ENCODE data around the gene USP13.
A peak's percentile ranks its signal among the peaks of the same experiment; 100 is the strongest.
"Not testable (repeated sequence)": the region's sequence is repeated elsewhere in the genome, so short reads cannot be mapped to it uniquely, and the experiment has no call there.

USP13 gene

DNA sequence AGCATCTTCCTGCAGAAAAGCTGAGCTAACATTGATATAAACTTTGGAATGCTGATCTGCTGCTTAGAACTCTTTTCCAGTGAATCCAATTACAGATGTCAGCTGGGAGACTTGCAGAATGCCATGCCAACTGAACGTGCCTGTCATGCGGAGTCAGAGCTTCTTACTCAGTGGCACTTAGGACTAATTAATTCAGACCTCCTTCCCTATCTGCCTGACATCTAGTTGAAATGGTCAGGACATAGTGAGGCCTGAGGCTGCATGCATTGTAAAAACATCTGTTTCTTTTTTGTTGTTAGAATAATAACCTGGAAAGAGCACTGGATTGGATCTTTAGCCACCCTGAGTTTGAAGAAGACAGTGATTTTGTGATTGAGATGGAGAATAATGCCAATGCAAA lies 112.6 kb downstream of the USP13 start:
- Mint-ChIP-seq H3K9me3 (ENCODE audit: low read depth) (no peaks in the 10 kb centered on the region), H3K27ac (no peak overlapping the region), H3K36me3 (peaks cover 29% of the 10 kb centered on the region), H3K4me1 (ENCODE audit: low read depth) (no peaks in the 10 kb centered on the region), H3K4me3 (no peak overlapping the region), H3K27me3 (no peaks in the 10 kb centered on the region)

DNA sequence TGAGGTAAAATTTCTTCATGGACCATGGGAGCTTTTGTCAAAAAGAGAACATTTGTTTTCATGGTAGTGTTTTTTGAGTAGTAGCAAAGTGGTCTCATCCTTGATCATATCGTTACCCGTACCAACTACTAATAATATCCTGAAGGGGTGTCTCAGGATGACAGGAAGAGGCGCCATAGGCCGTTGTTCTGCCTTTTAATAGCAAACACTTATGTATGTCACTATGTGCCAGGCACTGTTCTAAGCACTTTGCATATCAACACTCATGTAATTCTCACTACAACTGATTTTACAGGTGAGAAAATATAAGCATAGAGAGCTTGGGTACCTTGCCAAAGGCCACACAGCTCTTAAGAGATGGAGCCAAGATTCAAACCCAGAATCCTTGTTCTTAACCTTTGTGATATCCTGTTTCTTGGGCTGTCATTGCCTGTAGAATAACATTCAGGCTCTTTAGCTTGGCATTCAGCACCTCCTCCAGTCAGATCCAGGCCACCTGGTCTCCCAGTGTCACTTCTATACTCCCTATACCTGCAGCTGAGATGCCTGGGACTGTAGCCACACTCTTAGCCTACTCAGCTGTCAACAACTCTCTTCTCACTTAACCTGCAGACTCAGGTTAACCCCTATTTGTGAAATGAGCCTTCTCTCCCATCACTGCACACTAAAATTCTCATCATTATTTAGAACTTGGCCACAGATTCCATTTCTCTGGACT lies 113.7 kb downstream of the USP13 start:
- no peaks in the 10 kb centered on the region for H3K4me1 Mint-ChIP-seq (ENCODE audit: low read depth)
- no peaks in the 10 kb centered on the region for H3K27me3 Mint-ChIP-seq
- peaks cover 25% of the 10 kb centered on the region for H3K36me3 Mint-ChIP-seq
- no peaks in the 10 kb centered on the region for H3K9me3 Mint-ChIP-seq (ENCODE audit: low read depth)
- no peak overlapping the region for H3K4me3 Mint-ChIP-seq
- no peak overlapping the region for H3K27ac Mint-ChIP-seq

DNA sequence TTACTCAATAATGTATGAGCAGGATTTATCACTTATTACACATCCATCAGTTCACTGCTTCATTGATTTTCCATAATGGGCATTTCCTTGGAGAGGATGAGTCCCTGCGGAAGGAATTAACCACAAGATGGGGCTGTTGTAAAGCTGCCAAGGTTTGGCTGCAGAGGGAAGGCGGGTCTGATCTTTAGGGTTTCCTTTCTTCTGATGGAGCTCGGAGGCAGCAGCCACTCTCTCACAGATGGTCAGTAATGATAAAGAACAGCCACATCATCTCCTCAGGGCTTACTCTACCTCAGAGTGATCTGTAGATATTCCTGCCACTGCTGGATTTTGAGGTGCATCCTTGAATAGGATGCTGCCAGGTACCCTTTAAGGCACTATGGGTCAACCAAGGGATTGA lies 115.2 kb downstream of the USP13 start:
- H3K27me3 Mint-ChIP-seq = no peaks in the 10 kb centered on the region
- no peak overlapping the region for H3K27ac Mint-ChIP-seq

DNA sequence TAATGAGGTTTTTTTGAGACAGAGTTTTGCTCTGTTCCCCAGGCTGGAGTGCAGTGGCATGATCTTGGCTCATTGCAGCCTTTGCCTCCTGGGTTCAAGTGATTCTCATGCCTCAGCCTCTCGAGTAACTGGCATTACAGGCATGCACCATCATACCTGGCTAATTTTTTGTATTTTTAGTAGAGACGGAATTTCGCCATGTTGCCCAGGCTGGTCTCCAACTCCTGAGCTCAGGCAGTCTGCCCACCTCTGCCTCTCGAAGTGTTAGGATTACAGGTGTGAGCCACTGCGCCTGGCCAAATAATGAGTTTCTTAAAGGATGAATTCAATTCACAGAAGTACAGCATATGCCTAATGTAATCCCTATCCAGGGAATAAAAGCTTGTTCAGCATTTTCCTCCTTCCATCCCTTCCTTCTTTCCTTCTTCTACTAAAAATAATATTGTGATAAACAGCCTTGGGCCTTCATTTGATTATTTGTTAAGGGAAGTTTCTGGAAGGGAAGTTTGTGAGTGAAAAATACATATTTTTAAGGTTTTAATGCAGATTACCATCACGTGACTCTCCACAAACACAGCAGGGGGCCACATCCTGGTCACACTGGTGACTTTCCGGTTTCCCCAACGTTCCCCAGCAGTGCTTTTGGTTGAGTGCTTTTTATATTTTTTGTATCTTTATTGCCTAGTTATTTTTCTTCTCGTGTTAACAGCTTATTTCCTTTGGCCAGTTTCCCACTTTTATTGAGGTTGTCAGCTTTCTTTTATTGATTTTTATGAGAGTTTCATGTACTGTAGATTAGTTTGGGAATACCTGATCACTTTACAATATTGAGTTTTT lies 116.8 kb downstream of the USP13 start:
- no peaks in the 10 kb centered on the region for H3K4me1 Mint-ChIP-seq (ENCODE audit: low read depth)
- no peaks in the 10 kb centered on the region for H3K9me3 Mint-ChIP-seq (ENCODE audit: low read depth)
- peaks cover 33% of the 10 kb centered on the region for H3K36me3 Mint-ChIP-seq
- H3K4me3 Mint-ChIP-seq = no peak overlapping the region
- no peaks in the 10 kb centered on the region for H3K27me3 Mint-ChIP-seq
- no peak overlapping the region for H3K27ac Mint-ChIP-seq

More for the DNA sequence above, 115.2 kb downstream of the USP13 start:
- no peaks in the 10 kb centered on the region for H3K4me1 Mint-ChIP-seq (ENCODE audit: low read depth)
- no peaks in the 10 kb centered on the region for H3K9me3 Mint-ChIP-seq (ENCODE audit: low read depth)
- peaks cover 25% of the 10 kb centered on the region for H3K36me3 Mint-ChIP-seq
- no peak overlapping the region for H3K4me3 Mint-ChIP-seq

DNA sequence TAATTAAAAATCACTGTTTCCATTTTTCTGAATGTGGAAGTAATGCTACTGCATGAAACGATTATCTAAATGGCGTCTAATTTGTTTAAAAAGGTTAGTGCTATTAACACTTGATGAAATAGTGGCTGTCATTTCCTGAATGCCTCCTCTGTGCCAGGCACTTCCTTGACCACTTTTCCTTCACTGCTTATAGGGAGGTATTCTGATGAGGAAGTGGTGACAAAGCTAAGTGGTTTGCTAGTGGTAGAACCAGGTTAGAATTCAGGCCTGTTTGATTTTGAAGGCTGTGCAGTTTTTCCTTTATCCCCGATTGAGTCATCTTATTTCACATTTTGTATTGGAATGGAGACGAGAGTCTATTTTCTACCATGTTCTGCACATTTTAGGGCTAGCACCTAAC lies 119.0 kb downstream of the USP13 start:
- Mint-ChIP-seq H3K4me1 (ENCODE audit: low read depth) (no peaks in the 10 kb centered on the region), H3K27me3 (no peaks in the 10 kb centered on the region), H3K4me3 (no peak overlapping the region), H3K9me3 (ENCODE audit: low read depth) (no peaks in the 10 kb centered on the region), H3K27ac (no peak overlapping the region), H3K36me3 (peaks cover 28% of the 10 kb centered on the region)

DNA sequence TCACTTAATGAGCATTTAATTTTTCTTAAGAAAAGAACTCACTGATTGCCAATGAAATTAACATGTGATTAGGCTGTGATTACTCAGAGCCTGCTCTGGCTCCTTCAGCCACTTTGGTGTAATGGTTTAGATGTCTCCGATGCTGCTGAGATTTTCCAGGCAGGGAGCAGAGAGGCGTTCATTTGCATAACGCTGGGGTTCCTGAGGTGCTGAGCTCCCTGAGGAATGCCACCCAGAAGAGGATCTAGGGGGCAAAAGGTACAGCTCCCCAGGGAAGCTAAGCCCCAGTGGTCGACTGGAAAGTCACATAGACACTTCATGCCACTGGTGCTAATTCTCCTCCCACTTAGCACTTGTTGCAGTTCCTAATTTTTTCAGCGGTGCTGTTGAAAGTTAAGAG lies 119.5 kb downstream of the USP13 start:
- H3K9me3 Mint-ChIP-seq (ENCODE audit: low read depth) = no peaks in the 10 kb centered on the region
- no peak overlapping the region for H3K27ac Mint-ChIP-seq
- peaks cover 25% of the 10 kb centered on the region for H3K36me3 Mint-ChIP-seq
- H3K27me3 Mint-ChIP-seq = no peaks in the 10 kb centered on the region
- no peak overlapping the region for H3K4me3 Mint-ChIP-seq
- no peaks in the 10 kb centered on the region for H3K4me1 Mint-ChIP-seq (ENCODE audit: low read depth)

DNA sequence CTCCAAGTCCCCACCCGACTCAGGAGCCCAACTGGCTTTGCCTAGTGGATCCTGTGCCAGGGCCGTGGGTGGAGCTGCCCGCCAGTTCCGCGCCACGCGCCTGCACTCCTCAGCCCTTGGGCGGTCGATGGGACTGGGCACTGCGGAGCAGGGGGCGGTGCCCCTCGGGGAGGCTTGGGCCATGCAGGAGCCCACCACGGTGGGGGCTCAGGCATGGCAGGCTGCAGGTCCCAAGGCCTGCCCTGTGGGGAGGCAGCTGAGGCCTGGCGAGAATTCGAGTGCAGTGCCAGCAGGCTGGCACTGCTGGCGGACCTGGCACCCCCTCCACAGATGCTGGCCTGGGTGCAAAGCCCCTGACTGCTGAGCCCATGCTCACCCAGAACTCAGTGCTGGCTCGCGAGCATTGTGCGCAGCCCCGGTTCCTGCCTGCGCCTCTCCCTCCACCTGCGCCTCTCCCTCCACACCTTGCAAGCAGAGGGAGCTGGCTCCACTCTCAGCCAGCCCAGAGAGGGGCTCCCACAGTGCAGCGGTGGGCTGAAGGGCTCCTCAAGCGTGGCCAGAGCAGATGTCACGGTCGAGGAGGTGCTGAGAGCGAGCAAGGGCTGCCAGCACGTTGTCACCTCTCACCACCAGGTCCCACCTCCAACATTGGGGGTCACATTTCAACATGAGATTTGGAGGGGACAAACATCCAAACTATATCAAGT lies 122.7 kb downstream of the USP13 start:
- peaks cover 39% of the 10 kb centered on the region for H3K36me3 Mint-ChIP-seq
- H3K27ac Mint-ChIP-seq = no peak overlapping the region
- H3K9me3 Mint-ChIP-seq (ENCODE audit: low read depth) = peaks cover 5% of the 10 kb centered on the region
- no peak overlapping the region for H3K4me3 Mint-ChIP-seq
- H3K4me1 Mint-ChIP-seq (ENCODE audit: low read depth) = no peaks in the 10 kb centered on the region
- no peaks in the 10 kb centered on the region for H3K27me3 Mint-ChIP-seq

DNA sequence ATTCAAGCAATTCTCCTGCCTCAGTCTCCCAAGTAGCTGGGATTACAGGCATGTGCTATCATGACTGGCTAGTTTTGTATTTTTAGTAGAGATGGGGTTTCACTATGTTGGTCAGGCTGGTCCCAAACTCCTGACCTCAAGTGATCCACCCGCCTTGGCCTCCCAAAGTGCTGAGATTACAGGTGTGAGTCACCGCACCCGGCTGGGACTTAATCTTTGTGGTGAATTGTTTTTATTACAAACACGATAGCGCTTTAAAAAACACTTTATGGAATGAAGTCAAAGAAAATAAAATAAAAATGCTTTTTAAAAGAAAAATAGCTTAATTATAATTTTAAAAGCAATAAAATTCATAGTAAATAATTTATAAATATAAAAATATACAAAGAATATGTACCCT lies 130.0 kb downstream of the USP13 start:
- H3K27ac Mint-ChIP-seq; H3K4me3 Mint-ChIP-seq; H3K27me3 Mint-ChIP-seq; H3K9me3 Mint-ChIP-seq (ENCODE audit: low read depth); H3K4me1 Mint-ChIP-seq (ENCODE audit: low read depth): not testable (repeated sequence)
- peaks cover 39% of the 10 kb centered on the region for H3K36me3 Mint-ChIP-seq

DNA sequence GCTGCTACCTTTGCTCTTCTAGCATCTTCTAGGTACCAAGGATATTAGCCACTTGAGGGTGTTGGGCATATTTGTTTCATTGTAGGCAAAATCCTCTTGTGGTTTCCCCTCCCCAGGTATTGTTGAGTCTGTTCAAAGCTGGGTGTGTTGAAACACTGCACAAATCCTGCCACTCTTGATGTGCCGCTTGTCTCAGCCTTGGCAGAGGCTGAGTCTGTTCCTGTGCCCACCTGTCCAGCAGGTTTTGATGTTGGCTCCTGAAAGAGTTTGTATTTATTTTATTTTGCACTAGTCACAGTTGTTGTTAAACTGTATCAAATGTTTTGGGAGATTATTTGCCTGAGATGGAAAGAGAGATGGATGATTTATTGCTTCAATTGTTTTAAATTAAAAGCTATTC lies 136.2 kb downstream of the USP13 start:
- no peak overlapping the region for H3K4me3 Mint-ChIP-seq
- no peaks in the 10 kb centered on the region for H3K4me1 Mint-ChIP-seq (ENCODE audit: low read depth)
- no peaks in the 10 kb centered on the region for H3K27me3 Mint-ChIP-seq
- peaks cover 12% of the 10 kb centered on the region for H3K36me3 Mint-ChIP-seq
- no peaks in the 10 kb centered on the region for H3K9me3 Mint-ChIP-seq (ENCODE audit: low read depth)
- H3K27ac Mint-ChIP-seq = no peak overlapping the region

DNA sequence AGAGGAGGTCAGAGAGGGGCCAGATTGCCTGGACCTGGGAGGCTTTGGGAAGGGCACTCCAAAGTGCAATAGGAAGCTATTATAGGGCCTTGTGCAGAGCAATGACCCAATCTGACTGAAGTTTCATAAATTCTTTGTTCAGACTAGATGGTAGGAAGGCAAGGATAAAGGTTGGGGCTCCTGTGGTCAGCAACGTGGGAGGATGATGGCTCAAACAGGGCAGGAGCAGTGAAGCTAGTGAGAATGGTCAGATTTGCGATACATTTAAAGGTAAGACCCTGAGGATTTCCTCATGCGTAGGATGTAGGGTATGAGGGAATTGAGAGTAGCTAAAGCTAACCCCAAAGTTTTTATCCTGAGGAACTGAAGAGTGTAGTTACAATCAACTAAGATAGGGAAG lies 139.0 kb downstream of the USP13 start:
- peaks cover 3% of the 10 kb centered on the region for H3K36me3 Mint-ChIP-seq
- H3K27ac Mint-ChIP-seq = no peak overlapping the region
- H3K9me3 Mint-ChIP-seq (ENCODE audit: low read depth) = no peaks in the 10 kb centered on the region
- no peaks in the 10 kb centered on the region for H3K27me3 Mint-ChIP-seq
- H3K4me3 Mint-ChIP-seq = no peak overlapping the region
- no peaks in the 10 kb centered on the region for H3K4me1 Mint-ChIP-seq (ENCODE audit: low read depth)

DNA sequence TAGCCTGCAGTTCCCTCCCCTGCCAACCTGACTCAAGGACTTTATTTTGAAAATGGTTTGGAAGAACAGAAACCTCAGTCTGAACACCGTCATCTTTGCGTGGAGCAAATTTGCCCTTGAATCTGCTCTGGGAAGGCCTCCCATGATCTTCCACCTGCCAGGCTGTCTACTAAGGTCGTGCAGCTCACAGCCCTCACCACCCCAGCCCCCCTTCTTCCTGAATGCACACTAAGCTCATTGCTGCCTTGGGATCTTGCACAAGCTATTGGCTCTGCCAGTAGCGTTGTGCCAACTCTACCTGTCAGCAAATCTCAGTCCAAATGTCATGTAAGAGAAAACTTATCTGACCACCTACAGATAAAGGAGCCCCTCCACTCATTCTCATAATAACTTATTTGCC lies 141.5 kb downstream of the USP13 start:
- peak overlapping the region; percentile 46 for H3K27ac Mint-ChIP-seq
- no peaks in the 10 kb centered on the region for H3K9me3 Mint-ChIP-seq (ENCODE audit: low read depth)
- H3K4me3 Mint-ChIP-seq = no peak overlapping the region
- no peaks in the 10 kb centered on the region for H3K36me3 Mint-ChIP-seq
- no peaks in the 10 kb centered on the region for H3K27me3 Mint-ChIP-seq
- no peaks in the 10 kb centered on the region for H3K4me1 Mint-ChIP-seq (ENCODE audit: low read depth)

DNA sequence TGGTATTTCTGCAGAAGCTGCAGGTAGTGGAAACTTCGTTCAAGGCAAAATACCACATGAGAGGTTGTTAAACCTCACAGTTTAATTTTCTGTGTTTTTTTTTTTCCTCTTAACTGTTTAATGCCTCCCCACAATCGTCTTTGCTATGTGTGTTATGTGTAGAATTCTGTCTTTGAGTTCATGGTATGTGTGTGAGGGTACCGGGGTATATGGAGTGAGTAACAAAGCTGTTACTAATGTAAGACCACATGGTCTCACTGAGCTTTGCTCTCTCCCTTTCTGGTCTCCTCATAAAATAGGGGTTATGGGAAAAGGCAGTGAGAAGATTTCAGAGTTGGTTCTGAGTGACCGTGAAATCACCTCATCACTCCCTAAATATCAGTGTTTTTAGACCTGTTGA lies 143.6 kb downstream of the USP13 start:
- Mint-ChIP-seq H3K9me3 (ENCODE audit: low read depth) (no peaks in the 10 kb centered on the region), H3K27ac (no peak overlapping the region), H3K4me3 (no peak overlapping the region), H3K36me3 (no peaks in the 10 kb centered on the region), H3K4me1 (ENCODE audit: low read depth) (no peaks in the 10 kb centered on the region), H3K27me3 (peaks cover 2% of the 10 kb centered on the region)

DNA sequence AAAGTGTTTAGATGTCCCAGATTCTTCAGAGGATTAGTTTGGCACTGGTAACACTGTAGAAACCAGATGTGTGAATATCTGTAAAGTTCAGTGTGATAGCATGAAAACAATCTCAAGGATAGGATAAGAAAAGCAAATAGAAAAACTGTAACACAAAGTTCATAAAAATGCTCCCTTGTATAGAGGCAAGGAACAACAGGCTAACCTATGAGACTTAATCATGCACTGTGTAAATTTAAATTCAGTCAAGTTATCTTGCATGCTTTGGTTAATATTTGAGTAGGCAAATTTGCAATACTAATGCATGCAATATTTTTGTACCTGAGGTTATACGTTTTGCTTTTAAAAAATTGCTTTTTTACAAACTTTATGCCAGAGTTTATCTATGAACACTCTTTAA lies 144.4 kb downstream of the USP13 start:
- Mint-ChIP-seq H3K9me3 (ENCODE audit: low read depth) (no peaks in the 10 kb centered on the region), H3K4me3 (no peak overlapping the region), H3K27me3 (peaks cover 2% of the 10 kb centered on the region)

DNA sequence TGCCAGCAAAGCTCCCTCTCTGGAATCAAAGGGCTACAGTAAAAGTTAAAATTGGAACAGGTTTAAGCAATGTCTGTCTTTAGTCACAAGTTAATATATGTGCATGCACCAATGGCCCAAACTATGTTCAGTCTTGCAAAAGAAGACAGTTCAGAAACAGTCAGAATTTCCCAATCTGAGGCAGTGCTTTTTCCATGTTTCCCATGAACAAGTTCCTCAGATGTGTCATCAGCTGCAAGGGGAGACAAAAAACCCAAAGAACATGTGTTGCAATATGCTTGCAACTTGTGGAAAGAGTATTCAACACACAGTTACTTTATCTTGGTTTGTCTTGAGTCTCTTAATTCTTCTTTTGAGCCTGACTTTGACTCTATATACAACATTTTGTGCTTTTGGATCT lies 148.4 kb downstream of the USP13 start:
- no peak overlapping the region for H3K4me3 Mint-ChIP-seq
- peaks cover 2% of the 10 kb centered on the region for H3K4me1 Mint-ChIP-seq (ENCODE audit: low read depth)
- no peak overlapping the region for H3K27ac Mint-ChIP-seq
- H3K36me3 Mint-ChIP-seq = no peaks in the 10 kb centered on the region
- peaks cover 2% of the 10 kb centered on the region for H3K27me3 Mint-ChIP-seq
- no peaks in the 10 kb centered on the region for H3K9me3 Mint-ChIP-seq (ENCODE audit: low read depth)

More for the DNA sequence above, 144.4 kb downstream of the USP13 start:
- Mint-ChIP-seq H3K27ac (no peak overlapping the region), H3K36me3 (no peaks in the 10 kb centered on the region), H3K4me1 (ENCODE audit: low read depth) (no peaks in the 10 kb centered on the region)

DNA sequence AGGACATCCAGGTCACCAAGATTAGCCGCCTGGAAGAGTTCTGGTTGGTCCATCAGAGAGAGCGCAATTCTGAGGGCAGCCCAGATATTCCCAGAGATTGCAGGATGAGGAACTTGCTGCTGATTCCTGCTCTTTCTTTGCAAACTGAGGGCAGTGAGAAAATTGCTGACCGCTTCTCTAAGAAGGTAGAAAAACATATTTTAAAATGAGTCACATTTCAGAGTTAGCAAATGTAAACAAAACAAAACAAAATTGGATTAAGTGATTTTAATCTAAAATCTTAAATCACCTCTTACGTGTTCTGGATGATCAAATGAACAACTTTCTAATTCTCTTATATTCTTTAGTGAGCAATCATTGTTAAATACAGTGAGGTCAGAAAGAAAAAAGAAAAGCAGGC lies 149.0 kb downstream of the USP13 start:
- no peak overlapping the region for H3K4me3 Mint-ChIP-seq
- H3K27me3 Mint-ChIP-seq = peaks cover 2% of the 10 kb centered on the region
- no peak overlapping the region for H3K27ac Mint-ChIP-seq
- no peaks in the 10 kb centered on the region for H3K36me3 Mint-ChIP-seq
- peaks cover 2% of the 10 kb centered on the region for H3K4me1 Mint-ChIP-seq (ENCODE audit: low read depth)
- H3K9me3 Mint-ChIP-seq (ENCODE audit: low read depth) = no peaks in the 10 kb centered on the region
